Neural progenitor cell (in vitro differentiated cells): ENCODE data around the gene EXOC4. TPM values are rescaled to one million over a fixed set of nuclear protein-coding genes. Genes with fewer than 3 reads are reported as not detected.

Source experiments
- DNase-seq: peaks from one replicate; pipeline ENCODE4 v3.0.0-alpha.2; 2016; ENCODE audit warnings: low spot score
- H2AFZ ChIP-seq: fragments of 200-600 bp; sonication (generic); replicated peaks from 2 replicates; pipeline ENCODE4 v1.6.1; 2016; ENCODE audit warnings: antibody characterized with exemption
- H3F3A ChIP-seq: fragments of 200-600 bp; sonication (generic); 2 replicates; pipeline ENCODE4 v1.6.1; 2016; ENCODE audit warnings: antibody characterized with exemption, low read depth
- H3K27ac ChIP-seq: fragments of 200-600 bp; sonication (generic); 2 replicates; pipeline ENCODE4 v1.5.1; 2016; ENCODE audit warnings: mild to moderate bottlenecking
- H3K27me3 ChIP-seq: fragments of 200-600 bp; sonication (generic); 2 replicates; pipeline ENCODE4 v1.6.1; 2016; ENCODE audit warnings: mild to moderate bottlenecking, moderate library complexity
- H3K36me3 ChIP-seq: fragments of 200-600 bp; sonication (generic); 2 replicates; pipeline ENCODE4 v1.5.1; 2016
- H3K4me1 ChIP-seq: fragments of 200-600 bp; sonication (generic); 2 replicates; pipeline ENCODE4 v1.6.1; 2016; ENCODE audit warnings: mixed run types
- H3K4me2 ChIP-seq: fragments of 200-600 bp; sonication (generic); 2 replicates; pipeline ENCODE4 v1.6.1; 2016
- H3K4me3 ChIP-seq: fragments of 200-600 bp; sonication (generic); 2 replicates; pipeline ENCODE4 v1.5.1; 2016
- H3K79me2 ChIP-seq: fragments of 200-600 bp; sonication (generic); 2 replicates; pipeline ENCODE4 v1.6.1; 2016; ENCODE audit warnings: low read depth
- H3K9ac ChIP-seq: fragments of 200-600 bp; sonication (generic); 2 replicates; pipeline ENCODE4 v1.6.1; 2016
- H3K9me3 ChIP-seq: fragments of 200-600 bp; sonication (generic); 2 replicates; pipeline ENCODE4 v1.5.1; 2016; ENCODE audit warnings: low read depth
- H4K20me1 ChIP-seq: fragments of 200-600 bp; sonication (generic); 2 replicates; pipeline ENCODE4 v1.6.1; 2016; ENCODE audit warnings: low read depth
- H3K27ac Mint-ChIP-seq: 3 replicates; pipeline ENCODE4 v1.8.0; 2021; ENCODE audit warnings: mixed read lengths
- H3K27me3 Mint-ChIP-seq: 2 replicates; pipeline ENCODE4 v1.8.0; 2022; ENCODE audit warnings: low read depth, mild to moderate bottlenecking, inconsistent platforms, moderate library complexity, mixed read lengths; ENCODE audit not compliant: insufficient read depth
- H3K36me3 Mint-ChIP-seq: 3 replicates; pipeline ENCODE4 v1.8.0; 2021; ENCODE audit warnings: mixed read lengths
- H3K4me1 Mint-ChIP-seq: 3 replicates; pipeline ENCODE4 v1.8.0; 2021; ENCODE audit warnings: mixed read lengths
- H3K4me3 Mint-ChIP-seq: 3 replicates; pipeline ENCODE4 v1.8.0; 2021; ENCODE audit warnings: mild to moderate bottlenecking, moderate library complexity, mixed read lengths
- H3K9me3 Mint-ChIP-seq: 3 replicates; pipeline ENCODE4 v1.8.0; 2020; ENCODE audit warnings: mixed read lengths
- EZH2 ChIP-seq: fragments of 200-600 bp; sonication (generic); IDR thresholded peaks from 2 replicates; pipeline ENCODE4 v1.6.1; 2017; ENCODE audit warnings: antibody characterized with exemption, mild to moderate bottlenecking, moderate library complexity
- EZH2phosphoT487 ChIP-seq: fragments of 200-600 bp; sonication (generic); IDR thresholded peaks from 2 replicates; pipeline ENCODE4 v1.6.1; 2017; ENCODE audit warnings: antibody characterized with exemption
- total RNA-seq: library from RNA; depleted of rRNA; stranded (reverse); fragments of >200 nt; gene quantifications from 2 replicates; pipeline ENCODE4 v1.2.3, GENCODE V29; 2015; ENCODE audit warnings: low replicate concordance
- TF ChIP-seq, protein P1 (sequence below): fragments of 200-600 bp; sonication (generic); IDR thresholded peaks from 2 replicates; pipeline ENCODE4 v1.5.1; 2017; ENCODE audit warnings: antibody characterized with exemption, mild to moderate bottlenecking

The EXOC4 gene
- total RNA-seq, 1 donor from 2014 or later = 129 TPM

DNA sequence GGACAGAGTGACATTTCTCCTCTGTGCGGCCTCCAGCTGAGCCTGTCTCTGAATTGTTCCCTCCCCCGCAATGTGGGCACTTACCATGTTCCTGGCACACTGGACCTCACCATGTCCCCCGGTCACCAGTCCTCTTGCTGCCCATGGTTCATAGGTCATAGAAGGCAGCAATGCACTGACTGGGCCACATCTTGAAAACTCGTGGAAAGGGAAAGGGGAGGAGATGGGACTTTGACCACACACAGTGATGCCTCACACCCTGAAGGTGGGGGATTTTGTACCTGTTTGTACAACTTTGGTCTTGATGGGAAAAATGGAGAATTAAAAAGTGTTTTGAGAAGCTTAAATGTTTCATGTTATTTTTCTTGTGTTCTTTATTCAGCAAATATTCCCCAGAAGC, 812.5 kb downstream of the EXOC4 start:
- H4K20me1 ChIP-seq = no peaks in the 10 kb centered on the region
- no peaks in the 10 kb centered on the region for H3F3A ChIP-seq
- H3K9me3 ChIP-seq = no peaks in the 10 kb centered on the region
- no peak overlapping the region for H3K9ac ChIP-seq
- DNase-seq = no peak
- Mint-ChIP-seq H3K9me3 (no peaks in the 10 kb centered on the region), H3K4me1 (peaks cover 6% of the 10 kb centered on the region), H3K36me3 (peaks cover 4% of the 10 kb centered on the region), H3K4me3 (no peak overlapping the region), H3K27ac (no peak overlapping the region), H3K27me3 (no peaks in the 10 kb centered on the region)
- H3K27ac ChIP-seq = no peak overlapping the region
- no peaks in the 10 kb centered on the region for H3K27me3 ChIP-seq
- no peaks in the 10 kb centered on the region for H3K4me1 ChIP-seq
- no peaks in the 10 kb centered on the region for H3K36me3 ChIP-seq
- no peak overlapping the region for H2AFZ ChIP-seq
- H3K79me2 ChIP-seq = no peaks in the 10 kb centered on the region
- no peak overlapping the region for H3K4me2 ChIP-seq
- no peak for TF ChIP-seq EZH2
- TF ChIP-seq, protein P1, sequence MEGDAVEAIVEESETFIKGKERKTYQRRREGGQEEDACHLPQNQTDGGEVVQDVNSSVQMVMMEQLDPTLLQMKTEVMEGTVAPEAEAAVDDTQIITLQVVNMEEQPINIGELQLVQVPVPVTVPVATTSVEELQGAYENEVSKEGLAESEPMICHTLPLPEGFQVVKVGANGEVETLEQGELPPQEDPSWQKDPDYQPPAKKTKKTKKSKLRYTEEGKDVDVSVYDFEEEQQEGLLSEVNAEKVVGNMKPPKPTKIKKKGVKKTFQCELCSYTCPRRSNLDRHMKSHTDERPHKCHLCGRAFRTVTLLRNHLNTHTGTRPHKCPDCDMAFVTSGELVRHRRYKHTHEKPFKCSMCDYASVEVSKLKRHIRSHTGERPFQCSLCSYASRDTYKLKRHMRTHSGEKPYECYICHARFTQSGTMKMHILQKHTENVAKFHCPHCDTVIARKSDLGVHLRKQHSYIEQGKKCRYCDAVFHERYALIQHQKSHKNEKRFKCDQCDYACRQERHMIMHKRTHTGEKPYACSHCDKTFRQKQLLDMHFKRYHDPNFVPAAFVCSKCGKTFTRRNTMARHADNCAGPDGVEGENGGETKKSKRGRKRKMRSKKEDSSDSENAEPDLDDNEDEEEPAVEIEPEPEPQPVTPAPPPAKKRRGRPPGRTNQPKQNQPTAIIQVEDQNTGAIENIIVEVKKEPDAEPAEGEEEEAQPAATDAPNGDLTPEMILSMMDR = no peak
- no peak for TF ChIP-seq EZH2phosphoT487
- no peak overlapping the region for H3K4me3 ChIP-seq

DNA sequence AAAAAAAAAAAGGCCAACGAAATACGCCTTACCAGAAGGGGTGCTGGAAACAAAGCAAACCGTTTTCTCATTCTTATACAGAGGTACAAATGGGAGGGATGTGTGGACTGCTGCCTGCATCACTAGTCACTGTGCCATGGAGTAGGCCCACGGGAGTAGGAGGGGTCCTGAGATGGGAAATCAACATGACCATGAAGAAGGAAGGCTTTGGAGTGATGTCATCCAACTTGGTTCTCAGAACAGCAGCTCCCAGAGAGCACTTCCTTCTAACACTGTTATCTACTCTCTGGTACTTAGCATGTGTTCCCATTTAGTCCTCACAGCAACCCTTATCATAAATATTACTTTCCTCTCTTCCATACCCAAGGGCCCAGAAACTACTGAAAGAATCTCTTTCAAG, 814.3 kb downstream of the EXOC4 start:
- Histone ChIP-seq H3K27me3 (no peaks in the 10 kb centered on the region), H3K27ac (no peak overlapping the region), H3K79me2 (no peaks in the 10 kb centered on the region), H3K9ac (no peak overlapping the region), H4K20me1 (no peaks in the 10 kb centered on the region), H3F3A (no peaks in the 10 kb centered on the region), H3K9me3 (no peaks in the 10 kb centered on the region), H3K36me3 (no peaks in the 10 kb centered on the region), H3K4me2 (no peak overlapping the region), H3K4me3 (no peak overlapping the region), H2AFZ (no peak overlapping the region), H3K4me1 (no peaks in the 10 kb centered on the region)
- peaks cover 3% of the 10 kb centered on the region for H3K4me1 Mint-ChIP-seq
- H3K27ac Mint-ChIP-seq = no peak overlapping the region
- no peak overlapping the region for H3K4me3 Mint-ChIP-seq
- no peak for DNase-seq
- no peaks in the 10 kb centered on the region for H3K9me3 Mint-ChIP-seq
- TF ChIP-seq EZH2 = no peak
- no peaks in the 10 kb centered on the region for H3K27me3 Mint-ChIP-seq
- peaks cover 4% of the 10 kb centered on the region for H3K36me3 Mint-ChIP-seq

DNA sequence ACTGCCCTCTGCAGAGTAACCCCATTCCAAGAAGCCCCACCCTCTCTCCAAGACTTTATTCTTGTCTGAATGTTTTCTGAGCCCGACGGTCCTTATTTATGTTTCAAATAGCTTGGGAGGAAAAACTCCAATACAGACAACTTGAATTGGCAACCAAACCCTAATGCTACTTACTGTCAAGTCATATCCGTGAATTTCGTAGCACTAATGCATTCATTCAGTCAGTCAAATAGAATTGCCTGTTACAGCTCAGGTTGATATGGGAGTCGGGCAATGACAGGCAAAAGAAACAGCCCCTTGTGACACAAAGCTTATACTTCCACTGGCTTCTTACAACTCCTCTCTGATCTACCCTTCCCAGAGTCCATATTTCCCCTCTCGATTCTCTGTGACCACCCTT, 815.8 kb downstream of the EXOC4 start:
- Mint-ChIP-seq H3K27me3 (no peaks in the 10 kb centered on the region), H3K36me3 (peaks cover 4% of the 10 kb centered on the region), H3K4me3 (no peak overlapping the region), H3K9me3 (peaks cover 1% of the 10 kb centered on the region), H3K4me1 (peaks cover 3% of the 10 kb centered on the region), H3K27ac (no peak overlapping the region)
- H3K79me2 ChIP-seq = no peaks in the 10 kb centered on the region
- H4K20me1 ChIP-seq = no peaks in the 10 kb centered on the region
- H2AFZ ChIP-seq = no peak overlapping the region
- no peaks in the 10 kb centered on the region for H3K9me3 ChIP-seq
- H3K4me1 ChIP-seq = no peaks in the 10 kb centered on the region
- DNase-seq = no peak
- no peak overlapping the region for H3K9ac ChIP-seq
- H3K4me3 ChIP-seq = no peak overlapping the region
- no peaks in the 10 kb centered on the region for H3K36me3 ChIP-seq
- H3F3A ChIP-seq = no peaks in the 10 kb centered on the region
- no peaks in the 10 kb centered on the region for H3K27me3 ChIP-seq
- no peak overlapping the region for H3K27ac ChIP-seq
- TF ChIP-seq EZH2 (no peak), EZH2phosphoT487 (no peak)
- TF ChIP-seq, protein P1 = no peak
- H3K4me2 ChIP-seq = no peak overlapping the region

DNA sequence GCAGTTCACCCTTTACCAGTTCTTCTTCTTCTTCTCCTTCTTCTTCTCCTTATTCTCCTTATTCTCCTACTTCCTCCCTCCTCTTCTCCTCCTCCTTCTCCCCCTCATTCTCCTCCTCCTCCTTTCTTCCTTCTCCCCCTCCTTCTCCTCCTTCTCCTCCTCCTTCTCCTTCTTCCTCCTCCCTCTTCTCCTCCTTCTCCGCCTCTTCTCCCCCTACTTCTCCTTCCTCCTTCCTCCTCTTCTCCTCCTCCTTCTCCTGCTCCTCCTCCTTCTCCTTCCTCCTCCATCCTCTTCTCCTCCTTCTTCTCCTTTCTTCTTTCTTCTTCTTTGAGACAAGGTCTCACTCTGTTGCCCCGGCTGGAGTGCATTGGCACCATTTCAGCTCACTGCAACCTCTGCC, 816.3 kb downstream of the EXOC4 start:
- Histone ChIP-seq H3K36me3 (no peaks in the 10 kb centered on the region), H3F3A (no peaks in the 10 kb centered on the region), H3K79me2 (no peaks in the 10 kb centered on the region), H3K27me3 (no peaks in the 10 kb centered on the region), H3K9ac (no peak overlapping the region), H2AFZ (no peak overlapping the region), H3K4me2 (no peak overlapping the region), H3K9me3 (no peaks in the 10 kb centered on the region), H3K27ac (no peak overlapping the region), H3K4me1 (no peaks in the 10 kb centered on the region), H4K20me1 (no peaks in the 10 kb centered on the region), H3K4me3 (no peak overlapping the region)
- Mint-ChIP-seq H3K4me1 (peaks cover 3% of the 10 kb centered on the region), H3K27ac (no peak overlapping the region), H3K36me3 (peaks cover 4% of the 10 kb centered on the region), H3K4me3 (no peak overlapping the region), H3K9me3 (peaks cover 4% of the 10 kb centered on the region), H3K27me3 (no peaks in the 10 kb centered on the region)
- TF ChIP-seq EZH2 (no peak), EZH2phosphoT487 (no peak)
- TF ChIP-seq, protein P1 = no peak
- no peak for DNase-seq
